ENCODE data around the gene AKR1C3.
"Not testable (repeated sequence)": the region's sequence is repeated elsewhere in the genome, so short reads cannot be mapped to it uniquely, and the experiment has no call there.

The AKR1C3 gene

GRCh38 chr10:5094265-5095205, at the start of gene AKR1C3:
Gene AKR1C3, plus strand, starts transcription at chr10:5094414. Its CDS starts 31 bp downstream, at chr10:5094445.
- TF ChIP-seq POLR2A (IDR thresholded peaks at IDR 0.05; ENCODE audit: low read depth, low read length), result no peak
- DNase-seq (ENCODE audit: insufficient read length, low spot score) (no peak), FAIRE-seq (peak; percentile 92)

GRCh38 chr10:5045095-5045494, 49.1 kb upstream of the AKR1C3 start:
- FAIRE-seq (no peak), DNase-seq (ENCODE audit: insufficient read length, low spot score) (no peak)
- no peak for TF ChIP-seq POLR2A (IDR thresholded peaks at IDR 0.05; ENCODE audit: low read depth, low read length)

GRCh38 chr10:5046410-5046809, 47.8 kb upstream of the AKR1C3 start:
- DNase-seq (ENCODE audit: insufficient read length, low spot score), result no peak
- FAIRE-seq, result no peak
- TF ChIP-seq POLR2A (IDR thresholded peaks at IDR 0.05; ENCODE audit: low read depth, low read length), result no peak

- not testable (repeated sequence) for FAIRE-seq; DNase-seq (ENCODE audit: insufficient read length, low spot score)
Measured at GRCh38 chr10:5047055-5047454, 47.2 kb upstream of the AKR1C3 start.

- TF ChIP-seq POLR2A (IDR thresholded peaks at IDR 0.05; ENCODE audit: low read depth, low read length), result no peak
- no peak for FAIRE-seq
- DNase-seq (ENCODE audit: insufficient read length, low spot score), result no peak
Measured at GRCh38 chr10:5047912-5048628, 46.1 kb upstream of the AKR1C3 start.

- DNase-seq (ENCODE audit: insufficient read length, low spot score); FAIRE-seq: not testable (repeated sequence)
Measured at GRCh38 chr10:5052951-5053500, 41.2 kb upstream of the AKR1C3 start.

GRCh38 chr10:5054831-5055230, 39.4 kb upstream of the AKR1C3 start:
- not testable (repeated sequence) for FAIRE-seq; DNase-seq (ENCODE audit: insufficient read length, low spot score)

GRCh38 chr10:5059267-5059666, 34.9 kb upstream of the AKR1C3 start:
- not testable (repeated sequence) for FAIRE-seq; DNase-seq (ENCODE audit: insufficient read length, low spot score)

GRCh38 chr10:5060791-5061190, 33.4 kb upstream of the AKR1C3 start:
- DNase-seq (ENCODE audit: insufficient read length, low spot score); FAIRE-seq: not testable (repeated sequence)

- DNase-seq (ENCODE audit: insufficient read length, low spot score) (no peak), FAIRE-seq (no peak)
- TF ChIP-seq POLR2A (IDR thresholded peaks at IDR 0.05; ENCODE audit: low read depth, low read length), result no peak
Measured at GRCh38 chr10:5064656-5065055, 29.6 kb upstream of the AKR1C3 start.

GRCh38 chr10:5068274-5068984, 25.8 kb upstream of the AKR1C3 start:
- DNase-seq (ENCODE audit: insufficient read length, low spot score) (no peak), FAIRE-seq (no peak)
- no peak for TF ChIP-seq POLR2A (IDR thresholded peaks at IDR 0.05; ENCODE audit: low read depth, low read length)

GRCh38 chr10:5070648-5071410, 23.4 kb upstream of the AKR1C3 start:
- no peak for TF ChIP-seq POLR2A (IDR thresholded peaks at IDR 0.05; ENCODE audit: low read depth, low read length)
- FAIRE-seq (no peak), DNase-seq (ENCODE audit: insufficient read length, low spot score) (no peak)

- FAIRE-seq (no peak), DNase-seq (ENCODE audit: insufficient read length, low spot score) (no peak)
Measured at GRCh38 chr10:5071411-5072198, 22.6 kb upstream of the AKR1C3 start.

More at GRCh38 chr10:5071411-5072198, 22.6 kb upstream of the AKR1C3 start:
- TF ChIP-seq POLR2A (IDR thresholded peaks at IDR 0.05; ENCODE audit: low read depth, low read length), result no peak
